ENCODE results near the gene SVEP1.

DNA sequence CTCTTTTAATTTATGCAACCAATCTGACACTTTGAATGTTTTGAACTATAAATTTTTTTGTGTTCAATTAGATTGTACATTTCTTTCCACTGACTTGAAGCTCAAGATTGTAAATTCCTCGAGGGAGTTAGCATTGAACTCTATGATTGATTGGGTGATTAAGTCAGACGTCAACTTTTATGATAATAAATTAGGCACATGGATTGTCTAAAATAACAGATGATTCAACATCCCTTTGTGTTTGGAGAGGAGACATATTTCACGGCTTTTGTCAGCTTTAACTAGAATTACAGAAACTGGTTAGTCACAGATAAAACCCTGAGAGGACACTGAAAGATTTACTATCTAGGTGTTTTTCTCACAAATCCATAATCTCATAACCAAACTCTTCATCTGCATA is 209.2 kb downstream of the SVEP1 start:
- TF ChIP-seq, protein P1, sequence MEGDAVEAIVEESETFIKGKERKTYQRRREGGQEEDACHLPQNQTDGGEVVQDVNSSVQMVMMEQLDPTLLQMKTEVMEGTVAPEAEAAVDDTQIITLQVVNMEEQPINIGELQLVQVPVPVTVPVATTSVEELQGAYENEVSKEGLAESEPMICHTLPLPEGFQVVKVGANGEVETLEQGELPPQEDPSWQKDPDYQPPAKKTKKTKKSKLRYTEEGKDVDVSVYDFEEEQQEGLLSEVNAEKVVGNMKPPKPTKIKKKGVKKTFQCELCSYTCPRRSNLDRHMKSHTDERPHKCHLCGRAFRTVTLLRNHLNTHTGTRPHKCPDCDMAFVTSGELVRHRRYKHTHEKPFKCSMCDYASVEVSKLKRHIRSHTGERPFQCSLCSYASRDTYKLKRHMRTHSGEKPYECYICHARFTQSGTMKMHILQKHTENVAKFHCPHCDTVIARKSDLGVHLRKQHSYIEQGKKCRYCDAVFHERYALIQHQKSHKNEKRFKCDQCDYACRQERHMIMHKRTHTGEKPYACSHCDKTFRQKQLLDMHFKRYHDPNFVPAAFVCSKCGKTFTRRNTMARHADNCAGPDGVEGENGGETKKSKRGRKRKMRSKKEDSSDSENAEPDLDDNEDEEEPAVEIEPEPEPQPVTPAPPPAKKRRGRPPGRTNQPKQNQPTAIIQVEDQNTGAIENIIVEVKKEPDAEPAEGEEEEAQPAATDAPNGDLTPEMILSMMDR (conservative IDR thresholded peaks at IDR 0.05; ENCODE audit: low read length): no peak
- no peak for TF ChIP-seq EZH2phosphoT487 (IDR thresholded peaks at IDR 0.05; ENCODE audit: borderline replicate concordance, low read depth, low read length)
